Measurements from ENCODE around the gene NR6A1.

GRCh38 chr9:124803911-124804310 lies 32.8 kb upstream of the NR6A1 start:
- TF ChIP-seq TAF1 (IDR thresholded peaks at IDR 0.05; ENCODE audit: borderline replicate concordance, low read depth, low read length) (no peak), POLR2A (IDR thresholded peaks at IDR 0.05; ENCODE audit: low read depth, low read length) (no peak), POLR2AphosphoS5 (IDR thresholded peaks at IDR 0.05; ENCODE audit: low read depth, low read length) (no peak)

All from GM12892 (cell line).